CMK (cell line): ENCODE results near the gene NIT2.
A peak's percentile ranks its signal among the peaks of the same experiment; 100 is the strongest.
"Not testable (repeated sequence)": the region's sequence is repeated elsewhere in the genome, so short reads cannot be mapped to it uniquely, and the experiment has no call there.

ENCODE experiments used
- DNase-seq: peaks from one replicate; pipeline ENCODE4 v3.0.0-alpha.2; 2010; ENCODE audit warnings: low read depth

The NIT2 gene, protein sequence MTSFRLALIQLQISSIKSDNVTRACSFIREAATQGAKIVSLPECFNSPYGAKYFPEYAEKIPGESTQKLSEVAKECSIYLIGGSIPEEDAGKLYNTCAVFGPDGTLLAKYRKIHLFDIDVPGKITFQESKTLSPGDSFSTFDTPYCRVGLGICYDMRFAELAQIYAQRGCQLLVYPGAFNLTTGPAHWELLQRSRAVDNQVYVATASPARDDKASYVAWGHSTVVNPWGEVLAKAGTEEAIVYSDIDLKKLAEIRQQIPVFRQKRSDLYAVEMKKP

DNA sequence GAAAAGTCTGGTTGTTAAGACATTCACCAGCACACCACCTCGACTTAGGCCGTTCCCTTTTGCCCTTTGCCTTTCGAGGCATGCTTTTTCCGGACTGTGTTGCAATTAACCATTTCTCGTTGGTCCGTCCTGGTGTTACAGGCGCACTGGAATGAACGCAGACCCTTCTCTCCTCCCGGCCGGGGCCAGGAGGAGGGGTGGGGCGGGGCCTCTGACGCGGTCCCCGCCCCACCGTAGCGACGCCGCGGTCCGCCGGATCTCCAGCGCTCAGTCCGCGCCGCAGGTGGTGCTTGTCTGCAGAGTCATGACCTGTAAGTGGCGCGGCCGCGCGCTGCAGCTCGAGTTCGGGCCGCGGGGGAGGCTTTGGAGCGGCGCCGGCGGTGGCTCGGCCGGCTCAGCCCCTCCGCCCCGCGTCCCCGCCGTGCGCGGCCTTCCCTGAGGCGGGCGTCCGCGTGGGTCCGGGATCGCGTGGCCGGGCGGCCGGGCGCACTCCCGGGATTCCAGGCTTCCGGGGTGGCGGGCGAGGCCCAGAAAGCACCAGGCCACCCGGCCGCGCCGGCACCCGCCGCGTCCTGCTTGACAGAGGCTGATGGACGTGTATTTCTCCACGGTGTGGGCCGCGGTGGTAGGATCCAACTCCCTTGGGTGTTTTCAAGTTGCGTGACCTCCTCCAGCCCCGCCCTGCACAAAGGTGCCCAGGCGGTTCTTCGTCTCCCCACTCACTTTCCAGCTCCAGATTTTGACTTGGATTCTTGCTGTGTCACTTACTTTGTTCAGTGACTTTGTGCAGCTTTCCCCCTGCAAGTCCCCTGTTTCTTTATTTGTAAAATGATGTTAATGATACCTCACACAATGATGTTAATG, at the start of gene NIT2:
TSS of gene NIT2 (plus strand) at position 270 of the 864 bp plus-strand sequence. CDS start at position 305, 35 bp downstream.
- DNase-seq, result peak; percentile 52

GRCh38 chr3:100288288-100288894, 46.2 kb upstream of the NIT2 start:
- no peak for DNase-seq

DNA sequence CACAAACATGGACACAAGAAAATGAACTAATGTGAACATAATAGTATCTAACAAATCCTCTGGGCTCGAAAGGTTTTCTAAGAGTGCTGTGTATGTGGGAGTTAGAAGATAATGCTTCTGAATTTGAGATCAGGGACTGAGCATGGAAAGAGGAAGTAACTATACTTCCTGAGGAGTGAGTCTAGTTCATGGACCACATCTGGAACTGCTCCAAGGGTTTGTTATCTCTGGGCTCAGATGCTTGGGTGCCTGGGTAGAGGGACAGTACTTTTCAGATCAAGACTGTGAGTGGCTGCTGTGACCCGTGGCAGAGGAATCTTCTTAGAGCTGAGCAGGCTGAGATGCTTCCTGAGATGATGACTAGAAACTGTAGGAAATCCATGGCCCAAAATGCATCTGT, 45.2 kb upstream of the NIT2 start:
- DNase-seq, result peak; percentile 90

DNA sequence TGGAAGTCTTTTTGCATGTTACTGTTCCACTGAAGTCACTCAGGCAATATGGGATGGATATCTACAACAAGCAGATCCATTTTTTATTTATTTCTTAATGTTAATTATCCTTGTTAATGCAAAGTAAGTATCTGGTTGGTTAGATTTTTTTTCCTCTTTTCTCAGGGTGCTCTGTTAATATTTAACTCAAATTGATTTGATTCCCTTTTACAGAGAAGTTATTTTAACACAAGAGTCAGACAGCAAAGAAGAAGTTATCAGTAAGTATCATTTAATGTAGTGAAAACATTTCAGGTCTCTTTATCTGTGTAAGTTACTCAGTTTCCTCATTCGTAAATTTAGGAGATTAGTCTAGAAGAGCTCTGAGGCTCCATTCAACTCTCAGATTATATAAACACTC, 39.5 kb upstream of the NIT2 start:
- DNase-seq, result no peak

DNA sequence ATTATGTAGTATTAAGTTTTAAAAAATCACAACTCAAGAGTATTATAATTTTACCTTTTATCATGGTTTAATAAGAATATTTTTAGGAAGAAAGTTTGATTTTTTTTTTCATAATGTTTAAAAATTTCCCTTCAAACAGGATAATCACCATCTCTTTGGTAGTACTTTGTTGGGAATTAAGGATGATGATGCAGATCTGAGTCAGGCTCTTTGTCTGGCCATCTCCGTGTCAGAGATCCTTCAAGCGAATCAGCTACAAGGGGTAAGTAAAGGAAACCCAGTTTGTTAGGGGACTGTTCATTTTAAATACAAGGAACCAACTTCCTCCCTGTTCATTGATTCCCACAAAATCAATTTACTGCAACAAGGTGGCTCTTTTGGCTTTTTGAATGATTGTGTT, 36.8 kb upstream of the NIT2 start:
- no peak for DNase-seq

DNA sequence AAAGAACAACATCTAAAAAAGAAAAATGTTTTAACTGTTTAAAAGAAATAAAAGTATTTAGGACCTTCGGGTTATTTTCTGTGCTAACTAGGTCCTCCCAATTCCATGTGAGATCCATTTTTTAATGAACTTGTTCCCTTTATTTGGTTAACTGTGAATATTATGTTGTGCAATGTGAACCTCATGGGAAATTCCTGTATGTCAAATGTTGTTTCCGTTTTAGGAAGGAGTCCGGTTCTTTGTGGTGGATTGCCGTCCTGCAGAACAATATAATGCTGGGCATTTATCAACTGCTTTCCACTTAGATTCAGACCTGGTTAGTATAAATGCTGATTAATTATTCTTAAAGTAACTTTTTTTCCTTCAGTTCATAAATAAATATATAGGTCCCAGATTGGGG, 35.5 kb upstream of the NIT2 start:
- DNase-seq, result no peak

- DNase-seq, result no peak
Observed at GRCh38 chr3:100306695-100307094, 27.9 kb upstream of the NIT2 start.

GRCh38 chr3:100310355-100310965, 24.1 kb upstream of the NIT2 start:
- no peak for DNase-seq

- DNase-seq, result no peak
Observed at GRCh38 chr3:100311011-100311410, 23.5 kb upstream of the NIT2 start.

GRCh38 chr3:100316641-100317069, 17.9 kb upstream of the NIT2 start:
- peak; percentile 27 for DNase-seq

DNA sequence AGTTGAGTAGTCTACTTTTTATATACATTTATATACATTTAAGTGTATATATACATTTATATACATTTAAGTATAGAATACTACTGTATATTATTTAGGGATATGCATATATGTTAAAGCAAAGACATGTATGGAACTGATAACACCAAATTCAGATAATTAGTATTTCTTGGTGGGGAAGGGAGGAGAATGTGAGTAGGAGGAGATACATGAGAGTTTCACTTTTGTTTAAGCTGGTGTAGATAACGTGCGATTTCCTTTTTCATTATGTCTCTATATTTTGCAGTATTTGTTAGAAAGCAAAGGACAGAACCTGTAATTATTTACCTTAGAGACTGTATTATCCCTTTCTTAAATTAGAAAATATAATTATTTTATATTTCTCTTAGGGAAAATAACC, 16.6 kb upstream of the NIT2 start:
- DNase-seq, result no peak

- no peak for DNase-seq
Observed at GRCh38 chr3:100319951-100320350, 14.6 kb upstream of the NIT2 start.

GRCh38 chr3:100324044-100324443, 10.5 kb upstream of the NIT2 start:
- DNase-seq, result no peak

GRCh38 chr3:100325827-100326226, 8.7 kb upstream of the NIT2 start:
- DNase-seq, result no peak

DNA sequence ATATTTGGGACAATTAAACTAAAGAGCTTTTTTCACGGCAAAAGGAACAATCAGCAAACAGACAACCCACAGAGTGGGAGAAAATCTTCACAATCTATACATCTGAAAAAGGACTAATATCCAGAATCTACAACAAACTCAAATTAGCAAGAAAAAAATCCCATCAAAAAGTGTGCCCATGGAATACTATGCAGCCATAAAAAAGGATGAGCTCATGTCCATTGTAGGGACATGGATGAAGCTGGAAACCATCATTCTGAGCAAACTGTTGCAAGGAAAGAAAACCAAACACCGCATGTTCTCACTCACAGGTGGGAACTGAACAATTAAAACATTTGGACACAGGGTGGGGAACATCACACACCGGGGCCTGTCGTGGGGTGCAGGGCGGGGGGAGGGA, 7.2 kb upstream of the NIT2 start:
- DNase-seq, result not testable (repeated sequence)

GRCh38 chr3:100329800-100330489, 4.6 kb upstream of the NIT2 start:
- no peak for DNase-seq

DNA sequence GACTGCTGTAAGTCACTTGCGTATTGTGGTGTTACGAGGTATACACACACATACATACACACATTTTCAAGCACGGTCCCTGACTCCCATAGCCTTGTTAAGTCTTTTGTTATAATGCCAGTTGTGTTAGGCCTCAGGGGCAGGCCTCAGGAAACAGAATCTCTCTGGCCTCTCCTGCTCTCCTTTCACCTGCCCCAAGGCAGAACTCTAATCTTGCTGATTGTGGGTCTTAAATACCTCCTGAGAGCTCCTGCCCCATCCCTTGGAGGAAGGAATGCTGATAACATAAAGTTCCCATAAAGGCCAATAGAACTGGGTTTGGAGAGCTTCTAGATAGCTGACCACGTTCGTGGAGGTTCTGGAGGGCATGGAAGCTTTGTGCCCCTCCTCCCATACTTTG, 3.9 kb upstream of the NIT2 start:
- no peak for DNase-seq

DNA sequence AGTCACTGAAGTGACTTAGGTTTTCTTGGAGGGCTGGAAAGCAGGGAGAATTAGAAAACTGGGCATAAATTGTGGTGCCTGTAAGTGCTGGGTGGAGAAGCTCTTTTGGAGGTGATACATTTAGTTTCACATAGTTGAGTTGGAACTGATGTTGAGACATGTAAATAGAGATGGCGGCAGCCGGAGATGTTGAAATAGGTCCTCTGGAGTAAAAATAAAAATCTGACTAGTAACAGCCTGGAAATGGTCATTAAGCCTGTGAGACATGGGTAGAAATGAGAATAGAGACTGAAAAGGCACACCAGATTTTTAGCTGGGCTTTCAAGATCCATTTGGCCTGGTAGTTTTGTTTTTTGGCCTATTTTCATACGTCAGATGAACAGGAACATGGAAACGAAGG, 2.9 kb upstream of the NIT2 start:
- DNase-seq, result no peak

DNA sequence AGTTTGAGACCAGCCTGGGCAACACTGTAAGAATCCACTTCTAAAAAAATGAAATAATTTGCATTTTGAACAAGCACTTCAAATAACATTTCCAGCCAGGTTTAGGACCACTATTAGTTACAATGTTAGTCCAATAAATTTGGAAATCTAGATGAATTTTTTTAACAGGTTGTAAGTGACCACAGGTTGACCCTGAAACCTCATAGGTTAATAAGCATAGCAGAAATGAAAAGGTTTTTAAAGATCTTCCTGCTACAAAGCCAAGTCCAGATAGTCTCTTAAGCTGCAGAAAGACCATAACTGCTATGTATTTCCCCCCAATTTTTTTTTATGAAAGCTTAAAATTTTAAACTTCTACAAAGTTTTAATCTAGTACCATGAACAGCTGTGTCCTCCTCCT, 1.5 kb upstream of the NIT2 start:
- no peak for DNase-seq

DNA sequence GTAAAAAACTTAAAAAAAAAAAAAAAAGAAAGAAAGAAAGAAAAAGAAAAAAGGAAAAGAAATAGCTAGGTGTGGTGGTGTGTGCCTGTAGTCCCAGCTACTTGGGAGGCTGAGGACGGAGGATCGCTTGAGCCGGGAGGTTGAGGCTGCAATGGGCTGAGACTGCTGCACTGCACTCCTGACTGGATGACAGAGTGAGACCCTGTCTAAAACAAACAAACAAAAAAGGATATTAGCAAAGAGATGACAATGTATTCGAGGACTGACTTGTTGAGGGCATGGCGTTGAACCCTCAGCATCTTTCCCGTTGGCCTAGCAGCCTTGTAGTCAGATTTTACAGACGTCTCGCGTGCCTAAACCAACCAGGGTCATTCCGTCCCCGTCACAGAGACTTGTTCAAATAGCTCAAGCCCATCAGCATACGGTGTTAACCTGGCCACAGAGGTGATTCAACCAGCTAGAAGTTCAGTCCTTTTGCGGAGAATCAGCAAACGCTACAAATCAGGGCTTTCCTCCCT, 528 bp upstream of the NIT2 start:
- no peak for DNase-seq

DNA sequence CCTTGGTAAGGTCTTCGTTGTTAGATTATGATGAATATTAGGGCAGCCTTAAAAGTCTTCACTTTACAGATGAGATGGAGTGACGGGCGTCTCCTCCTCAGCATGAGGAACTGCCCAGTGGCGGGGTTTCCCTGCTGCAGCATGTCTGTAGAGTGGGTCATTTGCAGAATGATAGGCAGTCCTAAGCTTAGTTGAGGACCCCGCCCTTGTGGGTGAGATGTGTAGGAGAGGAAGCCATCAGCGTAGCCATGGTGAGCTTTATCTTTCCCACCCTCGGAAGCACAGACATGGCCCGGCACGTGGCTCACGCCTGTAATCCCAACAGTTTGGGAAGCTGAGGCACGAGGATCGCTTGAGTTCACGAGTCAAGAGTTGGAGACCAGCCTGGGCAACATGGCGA, 877 bp downstream of the NIT2 start:
- peak; percentile 63 for DNase-seq

- DNase-seq, result not testable (repeated sequence)
Observed at GRCh38 chr3:100336229-100336628, 1.7 kb downstream of the NIT2 start.
